IPS DF 4.7 (cell line): ENCODE results near the gene WT1.
A peak's percentile ranks its signal among the peaks of the same experiment; 100 is the strongest.

ENCODE experiments used
- DNase-seq: peaks from one replicate; pipeline ENCODE4 v3.0.0-alpha.2; 2013; ENCODE audit warnings: low spot score; ENCODE audit errors: extremely low read depth

The WT1 gene

DNA sequence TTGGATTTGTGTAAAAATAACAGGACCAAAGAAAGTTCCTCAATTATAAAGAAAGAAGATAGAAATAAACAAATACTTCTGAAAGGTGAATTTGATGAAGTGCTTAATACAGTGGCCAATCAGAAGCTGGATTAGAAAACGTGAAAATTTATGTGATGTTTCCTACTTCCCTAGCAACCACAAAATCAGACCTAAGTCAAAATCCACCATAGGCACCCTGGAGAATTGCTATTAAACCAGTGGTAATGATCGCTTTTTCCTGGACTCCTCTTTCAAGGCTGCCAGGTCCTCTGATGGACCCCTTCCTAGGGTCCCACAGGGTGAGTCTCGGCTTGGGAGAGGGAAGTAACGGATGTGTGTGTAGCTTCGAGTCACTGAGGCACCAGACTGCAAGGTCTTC lies 9.6 kb downstream of the WT1 start:
- no peak for DNase-seq

- no peak for DNase-seq
Observed at GRCh38 chr11:32422545-32422944, 12.8 kb downstream of the WT1 start.

GRCh38 chr11:32421992-32422391 lies 13.3 kb downstream of the WT1 start:
- DNase-seq = no peak

- DNase-seq = no peak
Observed at GRCh38 chr11:32420937-32421901, 14.1 kb downstream of the WT1 start.

GRCh38 chr11:32420139-32420538 lies 15.2 kb downstream of the WT1 start:
- DNase-seq = no peak

DNA sequence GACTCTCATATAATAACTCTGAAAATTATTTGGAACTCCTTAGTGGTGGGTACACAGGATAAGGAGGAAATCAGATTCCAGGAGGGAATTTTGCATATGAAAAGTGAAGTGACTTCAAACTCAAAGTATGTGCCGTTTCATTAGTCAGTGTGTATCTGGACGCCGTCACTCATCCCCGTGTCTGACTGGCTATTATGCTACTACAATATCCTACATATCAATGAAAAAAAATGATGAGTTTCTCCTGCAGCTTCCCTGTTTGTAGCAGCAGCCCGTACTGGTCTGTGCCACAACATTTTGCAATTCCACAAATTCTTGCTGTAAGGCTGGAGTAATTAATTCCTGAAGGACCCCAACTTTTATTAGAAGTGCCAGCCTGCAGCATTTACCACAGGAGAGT lies 16.5 kb downstream of the WT1 start:
- no peak for DNase-seq

DNA sequence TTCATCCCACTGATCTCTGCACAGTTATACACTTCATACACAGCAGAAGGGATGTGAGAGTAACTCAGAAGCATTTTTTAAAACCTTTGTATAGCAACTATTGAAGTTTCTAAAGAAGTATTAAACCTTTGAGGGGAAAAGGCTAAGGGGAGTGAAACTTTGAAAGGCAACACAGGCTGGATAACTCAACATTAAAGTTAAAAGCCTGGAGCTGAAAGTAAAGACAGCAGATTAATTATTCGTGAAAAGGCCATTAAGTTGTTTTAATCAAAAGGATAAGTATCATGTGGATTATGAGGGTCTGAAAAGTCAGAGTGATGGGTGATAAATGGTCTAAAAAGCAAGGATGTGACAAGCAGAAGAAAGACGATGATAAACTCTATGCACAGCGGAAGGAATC lies 17.5 kb downstream of the WT1 start:
- DNase-seq = no peak

DNA sequence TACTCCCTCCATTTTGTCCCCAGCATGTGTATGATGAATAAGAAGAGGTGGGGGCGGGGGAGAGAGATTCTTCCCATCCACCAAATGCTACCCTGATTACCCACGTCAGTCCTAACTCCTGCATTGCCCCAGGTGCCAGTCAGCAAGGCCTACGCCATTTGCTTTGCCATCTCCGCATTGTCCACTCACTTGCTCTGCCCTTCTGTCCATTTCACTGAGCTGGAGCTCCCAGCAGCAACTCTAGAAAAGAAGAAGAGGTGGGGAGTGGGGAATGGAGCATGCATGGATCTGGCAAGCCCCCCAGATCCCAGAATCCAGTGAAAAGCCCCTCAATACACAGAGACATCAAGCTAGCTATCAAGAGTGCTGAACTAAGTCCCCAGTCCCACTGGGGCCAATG lies 19.0 kb downstream of the WT1 start:
- DNase-seq = no peak

DNA sequence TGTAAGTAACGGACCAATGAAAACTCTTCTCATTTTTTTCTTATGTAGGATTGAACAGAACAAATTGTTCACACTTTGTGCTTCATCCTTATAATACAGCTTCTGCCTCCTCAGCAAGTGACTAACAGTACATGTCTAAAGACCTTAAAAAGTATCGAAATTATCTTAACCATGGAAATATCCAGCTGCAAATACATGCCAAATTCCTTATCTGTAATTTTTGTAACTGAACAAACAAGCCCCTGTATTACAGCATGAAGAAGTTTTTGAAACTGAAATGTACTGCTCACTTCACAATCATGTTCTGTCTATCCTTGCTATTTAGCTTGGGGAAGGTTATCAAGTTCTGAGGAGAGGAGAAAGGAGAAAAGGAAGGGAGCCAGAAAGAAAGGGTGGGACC lies 20.4 kb downstream of the WT1 start:
- DNase-seq = no peak

- DNase-seq = no peak
Observed at GRCh38 chr11:32411942-32412615, 23.3 kb downstream of the WT1 start.

DNA sequence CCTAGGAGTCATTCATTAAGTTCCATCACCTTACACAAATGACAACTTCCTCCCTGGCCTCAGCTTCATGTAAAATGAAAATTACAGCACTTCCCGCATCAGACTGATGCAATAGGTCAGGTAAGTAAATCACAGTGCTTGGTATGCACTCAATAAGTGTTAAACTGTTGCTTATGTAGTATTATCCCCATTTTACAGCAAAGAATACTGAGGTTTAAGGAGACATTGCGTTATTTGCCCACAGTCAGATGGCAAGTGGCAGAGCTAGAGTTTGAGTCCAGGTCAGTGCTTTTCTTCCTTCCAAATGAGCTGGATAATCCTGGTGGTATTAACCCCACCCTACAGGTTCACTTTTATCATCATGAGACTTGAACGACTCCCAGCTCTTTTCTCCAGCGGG lies 29.7 kb downstream of the WT1 start:
- no peak for DNase-seq

DNA sequence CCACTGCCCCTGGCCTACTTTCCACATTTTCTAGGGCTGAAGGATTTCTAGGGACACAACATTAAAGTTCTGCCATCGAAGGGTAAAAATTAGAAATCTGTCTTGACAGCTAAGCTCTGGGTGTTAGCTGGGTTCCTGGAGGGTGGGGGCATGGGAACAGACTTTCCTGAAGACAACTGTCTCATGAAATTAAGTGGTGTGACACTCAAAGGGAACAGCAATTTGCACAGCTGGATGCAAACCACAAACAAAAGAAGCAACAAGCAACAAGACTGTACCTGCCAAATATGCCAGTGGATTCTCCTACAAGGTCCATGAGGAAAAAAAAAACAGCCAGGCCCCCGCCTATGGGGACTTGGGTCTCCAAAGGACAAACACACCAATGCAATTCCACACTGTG lies 32.5 kb downstream of the WT1 start:
- DNase-seq = no peak

DNA sequence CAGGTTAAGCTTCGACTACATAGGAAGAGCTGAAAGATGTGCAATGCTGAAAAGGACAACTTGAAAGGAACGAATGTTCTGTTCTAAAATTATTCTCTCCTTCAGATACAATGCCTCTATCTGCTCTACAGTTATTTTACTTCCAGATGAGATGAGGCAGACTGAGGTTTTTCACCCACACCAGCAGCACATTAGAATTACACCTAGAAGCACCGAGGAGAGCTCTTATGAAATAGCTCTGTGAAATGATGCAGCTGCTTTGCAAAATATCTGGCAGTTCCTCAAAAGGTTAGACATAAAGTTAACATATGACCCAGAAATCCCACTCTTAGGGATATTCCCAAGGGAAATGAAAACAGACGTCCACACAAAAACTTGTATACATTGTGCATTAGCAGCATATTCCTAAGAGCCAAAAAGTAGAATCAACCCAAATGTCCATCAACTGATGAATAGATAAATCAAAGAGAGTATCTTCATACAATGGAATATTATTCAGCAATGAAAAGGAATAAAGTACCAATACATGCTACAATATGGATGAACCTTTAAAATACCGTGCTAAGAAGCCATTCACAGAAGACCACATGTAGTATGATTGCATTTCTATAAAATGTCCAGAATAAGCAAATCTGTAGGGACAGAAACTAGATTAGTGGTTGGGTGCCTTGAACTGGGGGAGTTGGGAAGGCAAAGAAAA lies 34.5 kb downstream of the WT1 start:
- DNase-seq = no peak

DNA sequence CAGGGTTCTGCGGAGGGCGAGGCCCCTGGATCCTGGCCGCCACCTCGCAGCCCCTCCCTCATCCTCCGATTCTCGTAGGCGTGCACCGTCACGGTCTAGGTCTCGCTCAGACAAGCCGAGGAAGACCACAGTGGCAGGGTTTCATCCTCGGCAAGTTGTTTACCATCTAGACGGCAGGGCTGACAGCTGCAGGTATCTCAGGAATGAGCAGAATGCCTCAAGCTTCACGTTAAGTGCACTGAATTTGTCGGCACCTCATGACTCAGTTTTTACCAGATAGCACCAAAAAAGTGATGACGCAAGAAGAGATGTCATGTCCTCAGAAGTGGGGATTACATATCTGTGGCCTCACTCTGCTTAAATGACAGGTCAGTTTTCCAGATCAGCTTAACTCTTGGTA lies 35.1 kb downstream of the WT1 start:
- DNase-seq = peak; percentile 14

DNA sequence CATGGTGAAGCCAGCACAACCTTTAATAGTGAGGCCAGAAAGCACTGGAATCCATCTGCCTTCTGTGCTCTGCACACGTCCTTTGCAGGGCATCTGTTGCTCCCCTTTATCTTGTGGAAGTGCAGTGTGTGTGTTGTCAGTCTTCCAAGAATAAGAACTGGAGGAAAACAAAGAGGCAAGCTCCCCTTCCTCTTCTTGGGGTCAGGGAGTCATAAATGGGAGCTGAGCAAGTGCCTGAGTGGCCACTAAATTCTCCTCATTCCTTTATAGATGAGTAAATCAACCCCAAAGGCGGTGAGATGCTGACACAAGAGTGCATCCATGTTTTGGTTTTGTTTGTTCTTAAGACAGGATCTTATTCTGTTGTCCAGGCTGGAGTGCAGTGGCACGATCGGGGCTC lies 38.3 kb downstream of the WT1 start:
- DNase-seq = no peak

DNA sequence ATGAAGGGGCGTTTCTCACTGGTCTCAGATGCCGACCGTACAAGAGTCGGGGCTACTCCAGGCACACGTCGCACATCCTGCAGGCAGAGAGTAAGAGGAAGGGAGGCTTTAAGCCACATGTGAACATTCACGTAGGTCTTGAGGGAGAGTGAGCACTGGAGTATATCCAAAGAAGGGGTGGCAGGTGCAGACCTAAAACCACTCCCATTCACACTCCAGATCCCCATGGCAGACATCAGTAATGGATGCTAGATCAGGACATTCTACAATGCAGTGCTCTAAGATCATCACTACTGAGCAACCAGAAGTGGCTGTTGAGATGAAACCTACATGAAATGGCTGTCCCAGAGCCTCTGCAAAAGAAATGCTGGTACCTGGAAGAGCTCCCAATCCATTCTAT lies 39.0 kb downstream of the WT1 start:
- DNase-seq = no peak

DNA sequence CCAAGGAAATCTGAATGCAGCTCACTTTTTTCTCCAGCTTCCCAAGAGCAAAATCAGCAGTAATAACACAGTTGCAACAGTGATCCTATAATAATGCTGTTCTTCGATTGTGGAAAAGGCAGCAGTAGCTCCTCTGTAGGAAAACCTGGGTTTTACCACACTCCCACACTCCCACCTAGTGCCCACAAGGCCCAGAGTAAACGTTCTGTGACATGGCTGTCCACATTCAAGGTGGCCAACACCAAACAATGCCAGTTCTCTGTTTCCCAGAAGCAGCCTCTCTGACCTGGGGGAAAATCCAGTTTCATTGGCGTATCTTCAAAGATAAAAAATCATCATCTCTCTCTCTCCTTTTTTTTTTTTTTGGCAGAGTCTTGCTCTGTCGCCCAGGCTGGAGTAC lies 40.2 kb downstream of the WT1 start:
- no peak for DNase-seq

DNA sequence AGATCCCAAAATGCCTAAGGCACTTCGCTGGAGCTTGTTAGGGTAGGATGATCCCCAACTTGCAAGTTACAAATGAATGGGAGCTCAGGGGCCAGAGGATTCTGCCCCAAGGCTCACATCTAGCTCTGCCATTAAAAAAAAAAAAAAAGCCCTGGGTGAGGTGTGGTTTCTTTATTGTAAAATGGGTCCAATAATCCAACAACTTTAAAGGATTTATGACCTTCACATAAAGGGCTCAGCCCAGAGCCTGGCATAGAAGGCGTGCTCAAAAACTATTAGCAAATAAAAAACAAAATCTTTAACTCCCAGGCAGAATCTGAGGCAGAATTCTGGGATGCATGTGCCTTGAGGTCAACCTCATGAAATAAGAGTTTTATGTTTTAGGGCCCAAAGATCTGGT lies 42.5 kb downstream of the WT1 start:
- no peak for DNase-seq

- no peak for DNase-seq
Observed at GRCh38 chr11:32391956-32392553, 43.3 kb downstream of the WT1 start.

DNA sequence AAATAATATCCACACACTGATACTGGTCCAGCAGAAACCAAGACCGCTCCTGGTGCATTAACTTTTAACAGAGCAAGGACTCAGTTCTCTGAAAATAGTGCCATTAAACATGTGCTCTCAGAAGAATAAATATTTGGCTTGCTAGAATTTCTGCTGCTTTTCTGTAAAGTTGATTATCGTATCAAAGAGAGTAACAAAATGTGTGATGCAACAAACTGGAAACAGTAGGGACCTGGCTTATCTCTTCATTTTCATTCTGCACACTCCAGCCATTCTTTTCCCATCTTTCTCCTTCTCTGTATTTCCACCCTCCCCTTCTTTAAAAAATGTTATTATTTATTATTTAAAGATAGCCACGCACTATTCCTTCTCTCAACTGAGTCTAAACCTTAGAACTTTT lies 43.9 kb downstream of the WT1 start:
- no peak for DNase-seq

- DNase-seq = no peak
Observed at GRCh38 chr11:32390712-32391111, 44.6 kb downstream of the WT1 start.
